Measurements from ENCODE around the gene ARFIP1.

GRCh38 chr4:152881974-152882373, 102.2 kb downstream of the ARFIP1 start:
- TF ChIP-seq CHD2 (IDR thresholded peaks at IDR 0.05; ENCODE audit: low read depth, low read length) (no peak), MCM3 (IDR thresholded peaks at IDR 0.05) (no peak), RFX5 (IDR thresholded peaks at IDR 0.05; ENCODE audit: low read depth, low read length) (no peak), CTCF (IDR thresholded peaks at IDR 0.05 in 2 of 3, conservative IDR thresholded peaks at IDR 0.05 in 1 of 3; ENCODE audit: insufficient read depth in 2 of 3, low read depth in 1 of 3, low read length in 3 of 3) (no peak), PKNOX1 (IDR thresholded peaks at IDR 0.05) (no peak), EP300 (IDR thresholded peaks at IDR 0.05; ENCODE audit: low read length) (no peak), JUND (IDR thresholded peaks at IDR 0.05; ENCODE audit: borderline replicate concordance, low read depth, low read length) (no peak), JUND (tag; IDR thresholded peaks at IDR 0.05; ENCODE audit: borderline replicate concordance, low read depth, low read length) (no peak), GABPB1 (CRISPR knock-in tag; IDR thresholded peaks at IDR 0.05) (no peak)
